Osteoblast (primary cell): ENCODE results near the gene APC2. TPM values are rescaled to one million over a fixed set of nuclear protein-coding genes. Genes with fewer than 3 reads are reported as not detected.

Experiments used
- DNase-seq: peaks from one replicate; pipeline ENCODE4 v3.0.0; 2011; ENCODE audit warnings: low spot score, mixed read lengths; ENCODE audit not compliant: insufficient read length; ENCODE audit errors: missing footprints
- H2AFZ ChIP-seq: 2 replicates; pipeline ENCODE4 v1.6.0; 2011; ENCODE audit warnings: mild to moderate bottlenecking, low read length
- H3K27ac ChIP-seq: 2 replicates; pipeline ENCODE4 v1.5.1; 2011; ENCODE audit warnings: mild to moderate bottlenecking, low read depth, low read length, moderate library complexity
- H3K27me3 ChIP-seq: 2 replicates; pipeline ENCODE4 v1.6.0; 2012; ENCODE audit warnings: mild to moderate bottlenecking, control low read depth, inconsistent platforms, low read length, moderate library complexity; ENCODE audit not compliant: insufficient read depth
- H3K36me3 ChIP-seq: 2 replicates; pipeline ENCODE4 v1.5.1; 2011; ENCODE audit warnings: mild to moderate bottlenecking, low read length, control low read depth, moderate library complexity; ENCODE audit not compliant: insufficient read depth
- H3K4me1 ChIP-seq: 2 replicates; pipeline ENCODE4 v1.5.1; 2011; ENCODE audit warnings: mild to moderate bottlenecking, low read length, control low read depth, moderate library complexity; ENCODE audit not compliant: insufficient read depth
- H3K4me2 ChIP-seq: 2 replicates; pipeline ENCODE4 v1.6.0; 2011; ENCODE audit warnings: mild to moderate bottlenecking, low read length; ENCODE audit not compliant: insufficient read depth
- H3K4me3 ChIP-seq: fragments of 200-600 bp; sonication (generic); 3 replicates; pipeline ENCODE4 v1.5.1; 2012; ENCODE audit warnings: mild to moderate bottlenecking, low read length, inconsistent platforms; ENCODE audit not compliant: insufficient read depth
- H3K79me2 ChIP-seq: 2 replicates; pipeline ENCODE4 v1.6.0; 2012; ENCODE audit warnings: mild to moderate bottlenecking, low read length, control low read depth, inconsistent platforms; ENCODE audit not compliant: insufficient read depth
- H3K9me3 ChIP-seq: 2 replicates; pipeline ENCODE4 v1.5.1; 2011; ENCODE audit warnings: low read depth, low read length, control low read depth
- H4K20me1 ChIP-seq: 2 replicates; pipeline ENCODE4 v1.6.0; 2012; ENCODE audit warnings: mild to moderate bottlenecking, low read length, control low read depth; ENCODE audit not compliant: insufficient read depth
- total RNA-seq: library from RNA; depleted of rRNA; stranded (reverse); fragments of >200 nt; gene quantifications from 2 replicates; pipeline ENCODE4 v1.2.3, GENCODE V29; 2012
- TF ChIP-seq, protein P1 (sequence below): IDR thresholded peaks from 2 replicates; pipeline ENCODE4 v1.5.1; 2011; ENCODE audit warnings: mild to moderate bottlenecking, low read depth, low read length, moderate library complexity; ENCODE audit errors: extremely low read depth

Gene APC2
- total RNA-seq, 1 donor: 0.36 TPM

DNA sequence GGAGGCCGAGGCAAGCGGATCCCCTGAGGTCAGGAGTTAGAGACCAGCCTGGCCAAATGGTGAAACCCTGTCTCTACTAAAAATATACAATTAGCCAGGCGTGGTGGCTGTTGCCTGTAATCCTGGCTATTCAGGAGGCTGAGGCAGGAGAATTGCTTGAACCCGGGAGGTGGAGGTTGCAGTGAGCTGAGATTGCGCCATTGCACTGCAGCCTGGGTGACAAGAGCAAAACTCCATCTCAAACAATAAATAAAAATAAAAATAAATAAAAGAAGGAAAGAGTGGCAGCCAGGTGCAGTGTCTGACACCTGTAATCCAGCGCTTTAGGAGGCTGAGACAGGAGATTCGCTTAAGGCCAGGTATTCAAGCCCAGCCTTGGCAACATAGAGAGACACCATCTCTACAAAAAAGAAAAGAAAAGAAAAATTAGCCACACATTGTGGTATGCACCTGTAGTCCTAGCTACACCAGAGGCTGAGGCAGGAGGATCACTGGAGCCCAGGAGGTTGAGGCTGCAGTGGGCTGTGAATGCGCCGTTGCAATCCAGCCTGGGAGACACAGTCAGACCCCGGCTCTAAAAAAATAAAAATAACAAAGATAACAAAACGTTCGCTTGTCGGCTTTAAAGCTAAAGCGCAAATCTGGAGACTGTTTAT is 52.6 kb downstream of the APC2 start:
- peaks cover 21% of the 10 kb centered on the region for H3K27me3 ChIP-seq
- no peak for DNase-seq
- H3K36me3 ChIP-seq: no peaks in the 10 kb centered on the region
- H3K27ac ChIP-seq: no peak overlapping the region
- no peak overlapping the region for H3K4me2 ChIP-seq
- H4K20me1 ChIP-seq: no peaks in the 10 kb centered on the region
- H3K4me1 ChIP-seq: no peaks in the 10 kb centered on the region
- H3K79me2 ChIP-seq: no peaks in the 10 kb centered on the region
- peaks cover 2% of the 10 kb centered on the region for H3K9me3 ChIP-seq
- no peak overlapping the region for H2AFZ ChIP-seq
- TF ChIP-seq, protein P1, sequence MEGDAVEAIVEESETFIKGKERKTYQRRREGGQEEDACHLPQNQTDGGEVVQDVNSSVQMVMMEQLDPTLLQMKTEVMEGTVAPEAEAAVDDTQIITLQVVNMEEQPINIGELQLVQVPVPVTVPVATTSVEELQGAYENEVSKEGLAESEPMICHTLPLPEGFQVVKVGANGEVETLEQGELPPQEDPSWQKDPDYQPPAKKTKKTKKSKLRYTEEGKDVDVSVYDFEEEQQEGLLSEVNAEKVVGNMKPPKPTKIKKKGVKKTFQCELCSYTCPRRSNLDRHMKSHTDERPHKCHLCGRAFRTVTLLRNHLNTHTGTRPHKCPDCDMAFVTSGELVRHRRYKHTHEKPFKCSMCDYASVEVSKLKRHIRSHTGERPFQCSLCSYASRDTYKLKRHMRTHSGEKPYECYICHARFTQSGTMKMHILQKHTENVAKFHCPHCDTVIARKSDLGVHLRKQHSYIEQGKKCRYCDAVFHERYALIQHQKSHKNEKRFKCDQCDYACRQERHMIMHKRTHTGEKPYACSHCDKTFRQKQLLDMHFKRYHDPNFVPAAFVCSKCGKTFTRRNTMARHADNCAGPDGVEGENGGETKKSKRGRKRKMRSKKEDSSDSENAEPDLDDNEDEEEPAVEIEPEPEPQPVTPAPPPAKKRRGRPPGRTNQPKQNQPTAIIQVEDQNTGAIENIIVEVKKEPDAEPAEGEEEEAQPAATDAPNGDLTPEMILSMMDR: no peak
- H3K4me3 ChIP-seq: no peak overlapping the region

DNA sequence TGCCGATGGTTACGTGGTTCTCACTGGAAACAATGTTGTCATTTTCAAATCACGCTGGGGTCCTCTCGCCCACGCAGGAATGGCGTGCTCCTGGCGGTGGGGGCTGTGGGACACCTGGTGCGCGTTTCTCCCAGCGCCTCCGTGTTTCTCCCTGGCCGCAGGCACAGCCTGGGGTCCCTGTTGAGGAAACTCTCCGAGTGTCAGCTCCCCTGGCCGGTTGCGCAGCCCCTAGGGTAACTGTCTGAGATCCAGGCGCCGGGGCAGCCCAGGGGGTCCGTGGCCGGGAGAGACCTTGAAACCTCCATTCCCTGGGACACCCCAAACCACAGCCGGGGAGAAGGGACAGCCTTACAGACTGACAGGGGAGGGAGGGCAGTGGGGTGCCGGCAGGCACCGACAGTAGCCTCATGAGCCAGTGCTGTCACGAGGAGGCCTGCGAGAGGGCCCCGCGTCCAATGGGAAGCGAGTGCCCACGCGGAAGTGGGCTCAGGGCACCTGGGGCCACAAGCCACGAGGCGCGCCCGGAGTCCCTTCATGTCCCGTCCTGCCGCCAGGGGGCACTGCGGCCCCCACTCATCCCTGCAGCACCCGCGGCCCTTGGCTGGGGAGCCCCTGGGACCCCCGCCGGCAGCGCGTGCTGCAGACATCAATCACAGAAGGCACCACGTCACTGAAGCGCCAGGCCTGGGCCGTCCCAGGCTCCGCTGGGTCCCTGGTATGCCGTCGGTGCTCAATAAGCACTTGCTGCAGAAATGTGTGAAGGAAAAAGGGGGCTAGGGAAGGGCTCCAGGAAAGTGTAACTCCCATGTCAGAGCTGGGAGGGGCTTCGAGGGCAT is 53.4 kb downstream of the APC2 start:
- Histone ChIP-seq H2AFZ (no peak overlapping the region), H3K4me2 (no peak overlapping the region), H3K9me3 (peaks cover 2% of the 10 kb centered on the region), H3K4me1 (no peaks in the 10 kb centered on the region), H3K79me2 (no peaks in the 10 kb centered on the region), H3K27me3 (peaks cover 19% of the 10 kb centered on the region), H4K20me1 (no peaks in the 10 kb centered on the region), H3K4me3 (no peak overlapping the region), H3K27ac (no peak overlapping the region), H3K36me3 (no peaks in the 10 kb centered on the region)
- TF ChIP-seq, protein P1: peak; percentile 52
- DNase-seq: no peak

DNA sequence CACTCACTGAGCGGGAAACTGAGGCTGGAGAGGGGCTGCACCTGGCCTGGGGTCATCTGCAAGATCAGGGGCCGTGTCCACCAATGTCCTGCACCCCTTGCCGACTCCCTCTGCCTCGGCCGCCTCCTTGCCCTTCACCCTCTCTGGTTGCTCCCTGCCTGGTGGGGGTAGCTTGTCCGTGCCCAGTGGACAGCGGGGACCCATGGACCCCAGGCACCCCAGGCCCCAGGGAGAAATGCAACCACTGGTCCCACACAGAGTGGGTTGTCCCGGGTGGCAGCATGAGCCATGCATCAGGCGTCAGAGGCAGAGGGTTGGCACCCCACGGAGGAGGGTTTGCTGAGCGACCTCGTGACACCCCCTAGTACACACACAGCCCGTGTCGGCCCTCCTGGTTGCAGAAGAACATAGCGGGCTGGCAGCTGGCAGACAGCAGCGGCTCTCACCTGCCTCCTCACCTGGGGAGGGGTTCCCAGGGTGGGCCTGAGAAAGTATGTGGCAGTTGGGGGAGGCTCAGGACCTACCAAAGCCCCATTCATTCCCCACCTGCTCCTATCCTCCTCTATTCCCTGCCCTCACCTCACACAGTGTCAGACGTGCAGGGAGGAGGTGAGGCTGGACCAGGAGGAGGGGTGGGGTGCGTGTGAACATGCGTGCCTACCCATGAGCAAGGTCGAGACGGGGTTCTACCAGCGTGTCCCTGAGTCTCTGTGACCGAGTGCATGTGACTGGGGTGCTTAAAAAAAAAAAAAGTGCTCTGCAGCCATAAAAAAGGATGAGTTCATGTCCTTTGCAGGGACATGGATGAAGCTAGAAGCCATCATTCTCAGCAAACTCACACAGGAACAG is 54.2 kb downstream of the APC2 start:
- Histone ChIP-seq H3K4me1 (no peaks in the 10 kb centered on the region), H3K4me3 (no peak overlapping the region), H3K4me2 (no peak overlapping the region), H3K27me3 (peaks cover 19% of the 10 kb centered on the region), H3K9me3 (peaks cover 6% of the 10 kb centered on the region), H3K36me3 (no peaks in the 10 kb centered on the region), H3K27ac (no peak overlapping the region), H4K20me1 (no peaks in the 10 kb centered on the region), H2AFZ (no peak overlapping the region), H3K79me2 (no peaks in the 10 kb centered on the region)
- TF ChIP-seq, protein P1: no peak
- DNase-seq: no peak
